ENCODE data around the gene ZC2HC1B. TPM values are rescaled to one million over a fixed set of nuclear protein-coding genes. Genes with fewer than 3 reads are reported as not detected.
A peak's percentile ranks its signal among the peaks of the same experiment; 100 is the strongest.
"Not testable (repeated sequence)": the region's sequence is repeated elsewhere in the genome, so short reads cannot be mapped to it uniquely, and the experiment has no call there.

ZC2HC1B gene
- total RNA-seq, 2 experiments from 2014 or later = not detected

- Mint-ChIP-seq H3K9me3 (ENCODE audit: insufficient read depth) (no peaks in the 10 kb centered on the region), H3K4me1 (ENCODE audit: low read depth) (peaks cover 16% of the 10 kb centered on the region), H3K36me3 (ENCODE audit: low read depth) (peaks cover 41% of the 10 kb centered on the region), H3K27ac (peak overlapping the region; percentile 97), H3K27me3 (ENCODE audit: low read depth) (no peaks in the 10 kb centered on the region), H3K4me3 (peak overlapping the region; percentile 95)
- CTCF ChIA-PET = interaction anchor here (1.1 to 2.9 kb wide), 8 partner anchors 11 to 330 kb away, joined by 4 to 23 read pairs (median 5); no protein-coding TSS in a partner anchor
- DNase-seq (no peak), ATAC-seq (no peak)
- POLR2A ChIA-PET = interaction anchor here (0.5 to 1.3 kb wide), 8 partner anchors 9 to 393 kb away, joined by 3 to 5 read pairs (median 4); partner anchors contain the start of genes ADAT2 and PEX3
These were observed 20.6 kb upstream of the ZC2HC1B start for GRCh38 chr6:143843677-143843999.

- Mint-ChIP-seq H3K4me3 (peak overlapping the region; percentile 95), H3K27me3 (ENCODE audit: low read depth) (no peaks in the 10 kb centered on the region), H3K4me1 (ENCODE audit: low read depth) (peaks cover 16% of the 10 kb centered on the region), H3K36me3 (ENCODE audit: low read depth) (peaks cover 45% of the 10 kb centered on the region), H3K27ac (peak overlapping the region; percentile 97), H3K9me3 (ENCODE audit: insufficient read depth) (no peaks in the 10 kb centered on the region)
- DNase-seq (peak; percentile 28), ATAC-seq (no peak)
- ChIA-PET POLR2A (interaction anchor here (0.5 to 1.3 kb wide), 8 partner anchors 9 to 1165 kb away, joined by 3 to 5 read pairs (median 4); partner anchors contain the start of genes ADAT2 and PEX3), CTCF (interaction anchor here (1.5 to 2.9 kb wide), 6 partner anchors 19 to 305 kb away, joined by 5 to 23 read pairs (median 6); no protein-coding TSS in a partner anchor)
These were observed 20.3 kb upstream of the ZC2HC1B start for GRCh38 chr6:143844006-143844405.

- peaks cover 55% of the 10 kb centered on the region for H3K36me3 Mint-ChIP-seq (ENCODE audit: low read depth)
- no peaks in the 10 kb centered on the region for H3K9me3 Mint-ChIP-seq (ENCODE audit: insufficient read depth)
- DNase-seq (no peak), ATAC-seq (no peak)
- no peak overlapping the region for H3K27ac Mint-ChIP-seq
- ChIA-PET POLR2A (interaction anchor here (0.6 kb wide), 1 partner anchor 260 kb away, joined by 3 read pairs; no protein-coding TSS in a partner anchor), CTCF (interaction anchor here (2.7 to 2.9 kb wide), 2 partner anchors 95 to 269 kb away, joined by 18 to 23 read pairs; no protein-coding TSS in a partner anchor)
- H3K4me1 Mint-ChIP-seq (ENCODE audit: low read depth) = peaks cover 19% of the 10 kb centered on the region
- no peak overlapping the region for H3K4me3 Mint-ChIP-seq
- no peaks in the 10 kb centered on the region for H3K27me3 Mint-ChIP-seq (ENCODE audit: low read depth)
These were observed 19.2 kb upstream of the ZC2HC1B start for GRCh38 chr6:143845033-143845432.

GRCh38 chr6:143851706-143852105 is 12.6 kb upstream of the ZC2HC1B start:
- CTCF ChIA-PET = not testable (repeated sequence)

GRCh38 chr6:143855057-143855456 is 9.2 kb upstream of the ZC2HC1B start:
- H3K27ac Mint-ChIP-seq; H3K27me3 Mint-ChIP-seq (ENCODE audit: low read depth); H3K9me3 Mint-ChIP-seq (ENCODE audit: insufficient read depth); POLR2A ChIA-PET; H3K4me3 Mint-ChIP-seq; CTCF ChIA-PET; ATAC-seq; DNase-seq; H3K4me1 Mint-ChIP-seq (ENCODE audit: low read depth): not testable (repeated sequence)
- peaks cover 90% of the 10 kb centered on the region for H3K36me3 Mint-ChIP-seq (ENCODE audit: low read depth)

More at GRCh38 chr6:143851706-143852105, 12.6 kb upstream of the ZC2HC1B start:
- H3K4me3 Mint-ChIP-seq; ATAC-seq; H3K27ac Mint-ChIP-seq; DNase-seq; POLR2A ChIA-PET; H3K9me3 Mint-ChIP-seq (ENCODE audit: insufficient read depth); H3K4me1 Mint-ChIP-seq (ENCODE audit: low read depth); H3K27me3 Mint-ChIP-seq (ENCODE audit: low read depth): not testable (repeated sequence)
- H3K36me3 Mint-ChIP-seq (ENCODE audit: low read depth) = peaks cover 93% of the 10 kb centered on the region

- CTCF ChIA-PET; H3K4me1 Mint-ChIP-seq (ENCODE audit: low read depth); H3K27ac Mint-ChIP-seq; H3K9me3 Mint-ChIP-seq (ENCODE audit: insufficient read depth); H3K27me3 Mint-ChIP-seq (ENCODE audit: low read depth); DNase-seq; ATAC-seq; H3K4me3 Mint-ChIP-seq: not testable (repeated sequence)
- POLR2A ChIA-PET = interaction anchor here (0.7 kb wide), 1 partner anchor 1879 kb away, joined by 3 read pairs; the partner anchor contains the start of gene EPM2A
- H3K36me3 Mint-ChIP-seq (ENCODE audit: low read depth) = peaks cover 84% of the 10 kb centered on the region
These were observed 7.5 kb upstream of the ZC2HC1B start for GRCh38 chr6:143856762-143857161.

- Mint-ChIP-seq H3K4me1 (ENCODE audit: low read depth) (peaks cover 4% of the 10 kb centered on the region), H3K9me3 (ENCODE audit: insufficient read depth) (no peaks in the 10 kb centered on the region), H3K36me3 (ENCODE audit: low read depth) (peaks cover 80% of the 10 kb centered on the region), H3K27me3 (ENCODE audit: low read depth) (no peaks in the 10 kb centered on the region), H3K27ac (no peak overlapping the region), H3K4me3 (no peak overlapping the region)
- DNase-seq (no peak), ATAC-seq (no peak)
- ChIA-PET POLR2A (interaction anchor here (0.7 kb wide), 1 partner anchor 1878 kb away, joined by 3 read pairs; the partner anchor contains the start of gene EPM2A), CTCF (interaction anchor here (1.0 kb wide), 1 partner anchor 156 kb away, joined by 3 read pairs; no protein-coding TSS in a partner anchor)
These were observed 6.6 kb upstream of the ZC2HC1B start for GRCh38 chr6:143857651-143858050.

- Mint-ChIP-seq H3K4me1 (ENCODE audit: low read depth) (no peaks in the 10 kb centered on the region), H3K9me3 (ENCODE audit: insufficient read depth) (no peaks in the 10 kb centered on the region), H3K27me3 (ENCODE audit: low read depth) (no peaks in the 10 kb centered on the region), H3K36me3 (ENCODE audit: low read depth) (peaks cover 71% of the 10 kb centered on the region), H3K4me3 (no peak overlapping the region), H3K27ac (no peak overlapping the region)
- ChIA-PET POLR2A (interaction anchor here (0.6 kb wide), 1 partner anchor 932 kb away, joined by 6 read pairs; no protein-coding TSS in a partner anchor), CTCF (interaction anchor here (0.7 to 1.3 kb wide), 3 partner anchors 39 to 284 kb away, joined by 3 to 4 read pairs (median 3); no protein-coding TSS in a partner anchor)
- ATAC-seq (no peak), DNase-seq (no peak)
These were observed 4.2 kb upstream of the ZC2HC1B start for GRCh38 chr6:143859891-143860660.

- Mint-ChIP-seq H3K27ac (no peak overlapping the region), H3K9me3 (ENCODE audit: insufficient read depth) (no peaks in the 10 kb centered on the region), H3K36me3 (ENCODE audit: low read depth) (peaks cover 44% of the 10 kb centered on the region), H3K27me3 (ENCODE audit: low read depth) (no peaks in the 10 kb centered on the region), H3K4me1 (ENCODE audit: low read depth) (no peaks in the 10 kb centered on the region), H3K4me3 (no peak overlapping the region)
- no peak for DNase-seq
- ATAC-seq = no peak
- POLR2A ChIA-PET = no interaction called here
- CTCF ChIA-PET = interaction anchor here (0.6 to 1.9 kb wide), 4 partner anchors 76 to 357 kb away, joined by 3 to 7 read pairs (median 4); no protein-coding TSS in a partner anchor
These were observed 503 bp upstream of the ZC2HC1B start for GRCh38 chr6:143863771-143864170.

- H3K36me3 Mint-ChIP-seq (ENCODE audit: low read depth) = peaks cover 26% of the 10 kb centered on the region
- H3K4me3 Mint-ChIP-seq = no peak overlapping the region
- DNase-seq = no peak
- no peaks in the 10 kb centered on the region for H3K9me3 Mint-ChIP-seq (ENCODE audit: insufficient read depth)
- CTCF ChIA-PET = no interaction called here
- no peaks in the 10 kb centered on the region for H3K27me3 Mint-ChIP-seq (ENCODE audit: low read depth)
- H3K27ac Mint-ChIP-seq = no peak overlapping the region
- H3K4me1 Mint-ChIP-seq (ENCODE audit: low read depth) = peaks cover 2% of the 10 kb centered on the region
- POLR2A ChIA-PET = no interaction called here
- no peak for ATAC-seq
These were observed 3.0 kb downstream of the ZC2HC1B start for GRCh38 chr6:143867236-143867635.

GRCh38 chr6:143868808-143869207 is 4.5 kb downstream of the ZC2HC1B start:
- ATAC-seq; DNase-seq; H3K4me3 Mint-ChIP-seq; POLR2A ChIA-PET; H3K27ac Mint-ChIP-seq; CTCF ChIA-PET; H3K9me3 Mint-ChIP-seq (ENCODE audit: insufficient read depth); H3K27me3 Mint-ChIP-seq (ENCODE audit: low read depth): not testable (repeated sequence)
- peaks cover 12% of the 10 kb centered on the region for H3K4me1 Mint-ChIP-seq (ENCODE audit: low read depth)
- peaks cover 22% of the 10 kb centered on the region for H3K36me3 Mint-ChIP-seq (ENCODE audit: low read depth)

GRCh38 chr6:143871202-143871730 is 7.0 kb downstream of the ZC2HC1B start:
- H3K36me3 Mint-ChIP-seq (ENCODE audit: low read depth); H3K4me3 Mint-ChIP-seq; H3K27me3 Mint-ChIP-seq (ENCODE audit: low read depth); H3K9me3 Mint-ChIP-seq (ENCODE audit: insufficient read depth); ATAC-seq; H3K27ac Mint-ChIP-seq; DNase-seq: not testable (repeated sequence)
- ChIA-PET CTCF (interaction anchor here (0.9 kb wide), 1 partner anchor 69 kb away, joined by 5 read pairs; no protein-coding TSS in a partner anchor), POLR2A (interaction anchor here (1.5 kb wide), 1 partner anchor 28 kb away, joined by 4 read pairs; the partner anchor contains the start of gene LTV1)
- peaks cover 12% of the 10 kb centered on the region for H3K4me1 Mint-ChIP-seq (ENCODE audit: low read depth)
